IPS DF 6.9 (cell line): ENCODE data around the gene PPP2R1B.

Experiments used
- DNase-seq: peaks from one replicate; pipeline ENCODE4 v3.0.0-alpha.2; 2013; ENCODE audit warnings: low read depth, low spot score
- H3K27ac ChIP-seq: one replicate; pipeline ENCODE4 v1.5.1; 2013; ENCODE audit warnings: low read length, control low read depth
- H3K27me3 ChIP-seq: 2 replicates; pipeline ENCODE4 v1.6.1; 2013; ENCODE audit warnings: mild to moderate bottlenecking, low read length; ENCODE audit not compliant: control insufficient read depth, insufficient read depth
- H3K36me3 ChIP-seq: 2 replicates; pipeline ENCODE4 v1.6.1; 2013; ENCODE audit warnings: low read length; ENCODE audit not compliant: control insufficient read depth, insufficient read depth
- H3K4me1 ChIP-seq: 2 replicates; pipeline ENCODE4 v1.6.1; 2013; ENCODE audit warnings: low read length; ENCODE audit not compliant: control insufficient read depth, insufficient read depth
- H3K4me3 ChIP-seq: 2 replicates; pipeline ENCODE4 v1.5.1; 2013; ENCODE audit warnings: mild to moderate bottlenecking, low read length
- H3K9me3 ChIP-seq: 2 replicates; pipeline ENCODE4 v1.6.1; 2013; ENCODE audit warnings: low read length, inconsistent platforms; ENCODE audit not compliant: control insufficient read depth, insufficient read depth
- WGBS: extraction: QIAGEN DNeasy Blood & Tissue Kit; methylation state at CpG from one replicate; pipeline ENCODE4 v1.1.7; 2013; ENCODE audit warnings: mixed read lengths, missing lambda C conversion rate; ENCODE audit not compliant: insufficient read length, insufficient coverage; 5-methylcytosine and 5-hydroxymethylcytosine counted together

The PPP2R1B gene

GRCh38 chr11:111727431-111727830 is 38.8 kb downstream of the PPP2R1B start:
- no peak overlapping the region for H3K4me3 ChIP-seq
- no peak for DNase-seq
- WGBS, result no CpG with 5 or more reads among the region's 7 CpGs

GRCh38 chr11:111726301-111726713 is 39.9 kb downstream of the PPP2R1B start:
- no peak for DNase-seq
- H3K36me3 ChIP-seq, result 0 out of 2 replicates have a peak, but pooled peaks cover 5% of the 10 kb centered on the region
- H3K9me3 ChIP-seq, result no peaks in the 10 kb centered on the region
- H3K4me3 ChIP-seq, result no peak overlapping the region
- no peaks in the 10 kb centered on the region for H3K4me1 ChIP-seq
- WGBS, result no CpG with 5 or more reads among the region's 9 CpGs
- H3K27me3 ChIP-seq, result no peaks in the 10 kb centered on the region
- no peak overlapping the region for H3K27ac ChIP-seq

More at GRCh38 chr11:111727431-111727830, 38.8 kb downstream of the PPP2R1B start:
- Histone ChIP-seq H3K4me1 (no peaks in the 10 kb centered on the region), H3K9me3 (no peaks in the 10 kb centered on the region), H3K27ac (no peak overlapping the region), H3K36me3 (0 out of 2 replicates have a peak, but pooled peaks cover 2% of the 10 kb centered on the region), H3K27me3 (no peaks in the 10 kb centered on the region)

- Histone ChIP-seq H3K27ac (no peak overlapping the region), H3K9me3 (no peaks in the 10 kb centered on the region), H3K27me3 (no peaks in the 10 kb centered on the region), H3K36me3 (peaks cover 5% of the 10 kb centered on the region; the same call in 1 of the 2 replicates), H3K4me1 (no peaks in the 10 kb centered on the region), H3K4me3 (no peak overlapping the region)
- DNase-seq, result no peak
- WGBS, result no CpG with 5 or more reads among the region's 10 CpGs
Observed at GRCh38 chr11:111725621-111726020, 40.6 kb downstream of the PPP2R1B start.

DNA sequence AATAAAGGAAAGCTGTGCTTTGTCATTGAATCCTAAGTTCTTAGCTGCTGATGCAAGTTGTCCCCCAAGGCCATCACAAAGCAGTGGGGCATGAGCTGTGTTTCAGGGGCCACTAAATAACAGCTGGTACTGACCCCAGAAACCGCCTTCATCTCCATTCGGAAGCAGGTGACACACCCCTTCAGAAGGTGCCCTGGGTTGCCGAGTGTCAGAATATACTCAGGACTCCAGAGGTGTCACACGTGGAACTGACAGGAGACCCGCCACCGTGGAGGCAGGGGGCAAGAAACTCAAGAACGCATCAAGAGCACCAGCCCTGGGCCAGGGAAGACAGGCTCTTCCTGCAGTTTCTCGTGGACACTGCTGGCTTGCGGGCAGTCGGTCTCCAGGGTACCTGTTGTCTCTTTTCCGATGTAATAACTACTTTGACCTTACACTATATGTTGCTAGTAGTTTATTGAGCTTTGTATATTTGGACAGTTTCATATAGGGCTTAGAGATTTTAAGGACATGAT is 41.5 kb downstream of the PPP2R1B start:
- no peaks in the 10 kb centered on the region for H3K27me3 ChIP-seq
- H3K27ac ChIP-seq, result no peak overlapping the region
- no peaks in the 10 kb centered on the region for H3K4me1 ChIP-seq
- no peak for DNase-seq
- H3K36me3 ChIP-seq, result peaks cover 9% of the 10 kb centered on the region; the same call in 1 of the 2 replicates
- H3K4me3 ChIP-seq, result no peak overlapping the region
- WGBS, result no CpG with 5 or more reads among the region's 11 CpGs
- H3K9me3 ChIP-seq, result no peaks in the 10 kb centered on the region

DNA sequence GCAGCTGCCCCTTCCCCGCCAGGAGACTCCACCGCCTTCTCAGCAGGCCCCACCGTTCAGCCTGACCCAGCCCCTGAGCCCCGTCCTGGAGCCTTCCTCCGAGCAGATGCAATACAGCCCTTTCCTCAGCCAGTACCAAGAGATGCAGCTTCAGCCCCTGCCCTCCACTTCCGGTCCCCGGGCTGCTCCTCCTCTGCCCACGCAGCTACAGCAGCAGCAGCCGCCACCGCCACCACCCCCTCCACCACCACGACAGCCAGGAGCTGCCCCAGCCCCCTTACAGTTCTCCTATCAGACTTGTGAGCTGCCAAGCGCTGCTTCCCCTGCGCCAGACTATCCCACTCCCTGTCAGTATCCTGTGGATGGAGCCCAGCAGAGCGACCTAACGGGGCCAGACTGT is 42.6 kb downstream of the PPP2R1B start:
- Histone ChIP-seq H3K36me3 (peaks cover 12% of the 10 kb centered on the region; the same call in 1 of the 2 replicates), H3K4me1 (peaks cover 2% of the 10 kb centered on the region; the same call in 1 of the 2 replicates), H3K27ac (no peak overlapping the region), H3K4me3 (no peak overlapping the region), H3K27me3 (no peaks in the 10 kb centered on the region), H3K9me3 (no peaks in the 10 kb centered on the region)
- DNase-seq, result no peak
- WGBS, result no CpG with 5 or more reads among the region's 15 CpGs

- Histone ChIP-seq H3K27ac (no peak overlapping the region), H3K9me3 (no peaks in the 10 kb centered on the region), H3K4me1 (peaks cover 2% of the 10 kb centered on the region; the same call in 1 of the 2 replicates), H3K36me3 (peaks cover 12% of the 10 kb centered on the region; the same call in 1 of the 2 replicates), H3K27me3 (no peaks in the 10 kb centered on the region), H3K4me3 (no peak overlapping the region)
- WGBS, result no CpG with 5 or more reads among the region's 8 CpGs
- DNase-seq, result no peak
Observed at GRCh38 chr11:111722501-111722900, 43.7 kb downstream of the PPP2R1B start.

DNA sequence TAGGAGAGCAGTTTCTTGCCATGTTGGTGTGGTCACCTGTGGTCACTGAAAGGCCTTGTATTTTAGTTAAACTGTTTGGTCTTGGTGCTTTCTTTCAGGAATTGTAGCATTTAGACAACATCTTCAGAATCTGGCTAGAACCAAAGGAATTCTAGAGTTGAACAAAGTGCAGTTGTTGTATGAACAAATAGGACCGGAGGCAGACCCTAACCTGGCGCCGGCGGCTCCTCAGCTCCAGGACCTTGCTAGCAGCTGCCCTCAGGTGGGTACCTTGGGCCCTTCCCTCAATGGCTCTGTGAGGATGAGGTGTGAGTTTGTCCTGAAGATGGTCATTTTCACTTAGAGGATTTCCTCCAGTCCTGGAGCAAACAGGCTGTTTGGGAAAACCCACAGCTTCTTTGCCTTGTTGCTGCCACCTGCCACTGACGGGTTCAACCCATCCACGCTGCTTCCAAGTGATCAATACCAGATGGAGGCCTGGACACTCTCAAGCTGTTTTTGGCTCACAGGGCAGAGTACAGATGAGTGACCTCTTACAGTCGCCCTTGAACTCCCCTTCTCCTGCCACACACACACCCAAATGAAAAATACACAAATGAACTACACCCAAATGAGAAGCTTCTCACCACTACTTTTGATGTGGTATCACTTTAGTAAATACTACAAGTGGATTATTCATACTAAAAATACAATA is 45.2 kb downstream of the PPP2R1B start:
- no peak for DNase-seq
- Histone ChIP-seq H3K9me3 (no peaks in the 10 kb centered on the region), H3K4me1 (peaks cover 2% of the 10 kb centered on the region; the same call in 1 of the 2 replicates), H3K27ac (no peak overlapping the region), H3K4me3 (no peak overlapping the region), H3K27me3 (no peaks in the 10 kb centered on the region), H3K36me3 (peaks cover 12% of the 10 kb centered on the region; the same call in 1 of the 2 replicates)
- WGBS, result no CpG with 5 or more reads among the region's 7 CpGs

GRCh38 chr11:111719379-111719778 is 46.8 kb downstream of the PPP2R1B start:
- no CpG with 5 or more reads among the region's 2 CpGs for WGBS
- Histone ChIP-seq H3K27ac (no peak overlapping the region), H3K4me1 (peaks cover 2% of the 10 kb centered on the region; the same call in 1 of the 2 replicates), H3K27me3 (no peaks in the 10 kb centered on the region), H3K36me3 (peaks cover 10% of the 10 kb centered on the region; the same call in 1 of the 2 replicates), H3K4me3 (no peak overlapping the region), H3K9me3 (no peaks in the 10 kb centered on the region)
- no peak for DNase-seq

DNA sequence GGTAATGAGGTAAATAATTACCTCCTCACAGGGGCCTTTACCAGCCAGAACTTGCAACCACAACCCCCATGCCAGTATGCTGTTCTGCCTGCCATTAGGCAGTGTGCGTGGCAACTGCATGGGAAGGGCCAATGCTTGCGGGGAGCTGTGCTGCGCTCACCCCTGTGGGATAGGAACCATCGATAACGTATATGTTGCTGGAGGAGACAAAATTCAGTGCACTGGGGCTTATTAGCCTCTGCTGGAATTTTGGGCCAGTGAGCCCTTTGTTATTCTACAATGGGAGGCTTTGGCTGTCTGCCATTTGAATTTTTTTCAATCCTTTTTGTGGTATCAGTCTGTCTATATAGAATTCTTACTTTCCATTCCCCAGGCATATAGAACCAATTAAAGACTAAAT is 47.3 kb downstream of the PPP2R1B start:
- no CpG with 5 or more reads among the region's 5 CpGs for WGBS
- Histone ChIP-seq H3K9me3 (no peaks in the 10 kb centered on the region), H3K27me3 (no peaks in the 10 kb centered on the region), H3K4me1 (peaks cover 2% of the 10 kb centered on the region; the same call in 1 of the 2 replicates), H3K36me3 (peaks cover 10% of the 10 kb centered on the region; the same call in 1 of the 2 replicates), H3K27ac (no peak overlapping the region), H3K4me3 (no peak overlapping the region; the same call in 1 of the 2 replicates)
- no peak for DNase-seq

GRCh38 chr11:111718436-111718835 is 47.8 kb downstream of the PPP2R1B start:
- WGBS, result no CpG with 5 or more reads among the region's 6 CpGs
- Histone ChIP-seq H3K4me3 (no peak overlapping the region), H3K36me3 (peaks cover 10% of the 10 kb centered on the region; the same call in 1 of the 2 replicates), H3K4me1 (peaks cover 2% of the 10 kb centered on the region; the same call in 1 of the 2 replicates), H3K27me3 (no peaks in the 10 kb centered on the region), H3K9me3 (no peaks in the 10 kb centered on the region), H3K27ac (no peak overlapping the region)
- DNase-seq, result no peak
